HG03520 (cell line): ENCODE data around the gene SLC35G1.
A peak's percentile ranks its signal among the peaks of the same experiment; 100 is the strongest.

Experiments used
- ATAC-seq: cut with Tn5 transposase; IDR thresholded peaks from one replicate; pipeline ENCODE4 v1.9.1; 2021; ENCODE audit warnings: mild to moderate bottlenecking, moderate library complexity; ENCODE audit not compliant: unreplicated experiment

SLC35G1 gene, protein sequence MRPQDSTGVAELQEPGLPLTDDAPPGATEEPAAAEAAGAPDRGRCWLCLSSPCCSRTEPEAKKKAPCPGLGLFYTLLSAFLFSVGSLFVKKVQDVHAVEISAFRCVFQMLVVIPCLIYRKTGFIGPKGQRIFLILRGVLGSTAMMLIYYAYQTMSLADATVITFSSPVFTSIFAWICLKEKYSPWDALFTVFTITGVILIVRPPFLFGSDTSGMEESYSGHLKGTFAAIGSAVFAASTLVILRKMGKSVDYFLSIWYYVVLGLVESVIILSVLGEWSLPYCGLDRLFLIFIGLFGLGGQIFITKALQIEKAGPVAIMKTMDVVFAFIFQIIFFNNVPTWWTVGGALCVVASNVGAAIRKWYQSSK

GRCh38 chr10:93893646-93894515, at the start of gene SLC35G1:
TSS of gene SLC35G1 (plus strand) at chr10:93893978. CDS start at chr10:93894034, 56 bp downstream.
- ATAC-seq = peak; percentile 89

DNA sequence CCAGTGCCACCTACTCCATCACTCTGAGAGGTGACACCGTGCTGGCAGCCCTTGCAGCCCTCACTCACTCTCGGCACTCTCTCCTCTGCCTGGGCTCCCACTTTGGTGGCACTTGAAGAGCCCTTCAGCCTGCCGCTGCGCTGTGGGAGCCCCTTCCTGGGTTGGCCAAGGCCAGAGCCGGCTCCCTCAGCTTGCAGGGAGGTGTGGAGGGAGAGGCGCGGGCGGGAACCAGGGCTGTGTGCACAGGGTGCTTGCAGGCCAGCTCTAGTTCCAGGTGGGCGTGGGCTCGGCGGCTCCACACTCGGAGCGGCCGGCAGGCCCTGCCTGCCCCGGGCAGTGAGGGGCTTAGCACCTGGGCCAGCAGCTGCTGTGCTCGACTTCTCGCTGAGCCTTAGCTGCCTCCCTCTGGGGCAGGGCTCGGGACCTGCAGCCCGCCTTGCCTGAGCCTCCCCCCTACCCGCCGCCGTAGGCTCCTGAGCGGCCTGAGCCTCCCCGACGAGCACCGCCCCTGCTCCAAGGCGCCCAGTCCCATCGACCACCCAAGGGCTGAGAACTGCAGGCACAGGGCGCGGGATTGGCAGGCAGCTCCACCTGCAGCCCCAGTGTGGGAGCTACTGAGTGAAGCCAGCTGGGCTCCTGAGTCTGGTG, 48.7 kb upstream of the SLC35G1 start:
- no peak for ATAC-seq

DNA sequence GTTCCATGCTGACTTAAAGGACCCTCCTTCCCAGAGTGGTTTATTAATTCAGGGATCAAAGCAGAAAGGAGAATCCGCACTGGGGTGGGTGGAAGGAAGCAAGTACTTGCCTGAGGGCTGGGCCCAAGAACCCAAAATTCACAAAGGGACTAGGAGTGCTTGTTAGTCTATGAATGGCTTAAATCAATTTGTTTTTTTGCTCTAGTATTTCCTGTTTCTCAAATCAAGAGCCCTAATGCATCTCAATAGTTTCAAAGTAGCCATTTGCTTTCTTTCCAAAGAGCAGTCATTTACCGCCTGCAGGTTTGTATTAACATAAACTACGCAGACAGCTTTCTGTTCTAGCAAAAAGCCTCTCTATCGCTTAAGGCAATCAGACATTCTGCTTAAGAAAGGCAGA, 44.2 kb upstream of the SLC35G1 start:
- ATAC-seq = no peak

- ATAC-seq = no peak
Observed at GRCh38 chr10:93850031-93851015, 43.5 kb upstream of the SLC35G1 start.

- ATAC-seq = no peak
Observed at GRCh38 chr10:93851169-93851568, 42.6 kb upstream of the SLC35G1 start.

DNA sequence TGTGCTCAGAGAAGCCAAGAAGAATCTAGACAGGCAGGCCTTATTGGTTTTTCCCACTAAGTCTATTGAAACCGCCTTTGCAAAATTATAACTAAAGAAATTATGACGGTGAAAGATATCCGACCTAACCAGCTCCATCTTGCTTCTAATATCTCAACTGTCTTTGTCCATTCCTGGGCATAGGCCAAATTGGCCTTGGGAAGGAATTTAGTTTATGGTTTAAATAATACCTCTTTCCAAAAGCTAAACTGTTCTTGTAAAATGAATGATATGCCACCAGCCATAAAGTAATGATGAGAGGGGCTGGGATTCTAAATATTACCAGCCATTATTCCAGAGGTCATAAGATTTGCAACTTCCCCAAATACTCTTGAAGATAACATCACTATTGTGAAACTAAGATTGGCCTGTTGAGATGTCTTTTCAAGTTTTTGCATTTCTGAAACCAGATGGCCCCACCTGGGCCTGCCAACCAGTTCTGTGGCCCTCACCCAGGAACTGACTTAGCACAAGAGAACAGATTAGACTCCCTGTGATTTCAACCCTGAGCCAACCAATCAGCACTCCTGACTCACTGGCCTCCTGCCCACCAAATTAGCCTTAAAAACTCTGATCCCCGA, 41.2 kb upstream of the SLC35G1 start:
- no peak for ATAC-seq

DNA sequence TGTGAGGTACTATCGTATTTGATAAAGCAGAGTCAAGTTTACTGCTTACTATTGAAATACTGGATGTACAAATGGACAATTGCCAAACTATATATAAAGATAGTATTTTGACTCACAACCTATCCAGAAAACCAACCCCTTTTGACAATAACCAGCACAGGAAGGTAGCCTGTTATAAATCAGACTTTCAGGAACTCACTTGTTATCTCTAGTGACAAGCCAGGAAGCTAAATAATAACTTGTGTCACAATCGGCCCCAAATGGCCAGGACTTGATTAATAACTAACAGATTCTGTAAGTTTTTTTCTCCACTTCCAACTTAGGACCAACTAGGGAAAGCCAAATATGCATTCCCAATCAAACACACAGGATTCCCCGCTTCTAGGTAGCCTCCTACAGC, 38.8 kb upstream of the SLC35G1 start:
- no peak for ATAC-seq

DNA sequence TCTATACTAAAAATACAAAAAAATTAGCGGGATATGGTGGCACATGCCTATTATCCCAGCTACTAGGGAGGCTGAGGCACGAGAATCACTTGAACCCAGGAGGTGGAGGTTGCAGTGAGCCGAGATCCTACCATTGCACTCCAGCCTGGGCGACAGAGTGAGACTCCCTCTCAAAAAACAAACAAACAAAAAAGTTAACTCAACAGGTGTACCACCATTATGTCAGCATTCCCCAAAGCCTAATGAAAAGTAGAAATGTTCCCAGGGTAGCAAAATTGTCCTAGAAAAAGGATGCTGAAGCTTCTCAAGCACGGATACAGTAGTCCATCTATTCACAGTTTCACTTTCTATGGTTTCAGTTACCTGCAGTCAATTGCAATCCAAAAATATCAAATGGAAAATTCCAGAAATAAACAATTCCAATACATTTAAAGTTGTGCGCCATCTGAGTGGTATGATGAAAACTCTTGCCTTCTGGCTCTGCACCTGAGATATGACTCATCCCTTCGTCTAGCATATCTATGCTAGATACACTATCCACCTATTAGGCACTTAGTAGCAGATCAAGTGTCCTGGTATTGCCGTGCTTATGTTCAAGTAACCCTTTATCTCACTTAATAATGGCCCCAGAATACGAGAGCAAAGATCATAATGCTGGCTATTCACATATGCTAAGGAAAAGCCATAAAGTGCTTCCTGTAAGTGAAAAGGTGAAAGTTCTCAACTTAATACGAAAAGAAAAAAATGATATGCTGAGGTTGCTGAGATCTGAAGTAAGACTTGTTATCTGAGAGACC, 37.2 kb upstream of the SLC35G1 start:
- ATAC-seq = no peak

DNA sequence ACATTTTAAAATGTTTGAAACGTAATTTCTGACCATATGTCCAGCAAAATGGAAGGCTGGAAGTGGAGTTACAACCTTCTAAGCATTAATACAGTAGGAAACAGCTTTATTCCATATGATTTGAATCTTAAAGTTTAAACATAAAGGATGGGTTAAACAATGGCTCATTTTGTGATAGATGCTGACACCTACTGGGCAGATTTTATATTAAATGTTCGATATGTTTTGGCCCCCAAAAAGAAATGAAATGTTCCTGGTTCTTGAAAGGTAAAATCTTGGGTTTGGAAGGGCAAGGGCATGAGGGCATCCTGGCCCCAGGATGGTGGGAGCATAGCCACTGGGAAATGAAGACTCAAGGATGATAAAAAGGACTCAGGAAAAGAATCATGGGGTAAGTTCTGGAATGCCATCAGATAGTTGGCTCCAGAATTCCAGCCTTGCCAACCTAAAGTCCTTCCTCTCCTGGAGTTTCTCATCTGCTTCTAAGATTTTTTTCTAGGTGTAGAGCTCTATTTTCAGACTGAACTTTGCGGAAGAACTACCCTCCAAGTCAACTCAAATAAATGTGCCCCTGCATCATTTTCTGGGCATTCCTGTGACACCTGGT, 34.6 kb upstream of the SLC35G1 start:
- ATAC-seq = no peak

DNA sequence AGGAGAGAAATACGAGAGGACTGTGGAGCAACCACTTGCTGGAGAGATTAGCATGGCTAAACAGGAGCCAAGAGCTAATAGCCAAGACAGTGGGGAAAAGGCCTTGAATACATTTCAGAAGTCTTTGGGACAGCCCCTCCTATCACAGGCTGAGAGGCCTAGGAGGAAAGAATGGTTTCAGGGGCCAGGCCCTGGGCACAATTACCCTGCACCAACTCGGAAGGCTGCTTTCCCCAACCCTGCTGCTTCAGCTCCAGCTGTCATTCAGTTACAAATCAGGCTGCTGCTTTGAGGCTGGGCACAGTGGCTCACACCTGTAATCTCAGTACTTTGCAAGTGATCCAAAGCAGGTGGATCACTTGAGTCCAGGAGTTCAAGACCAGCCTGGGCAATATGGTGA, 32.0 kb upstream of the SLC35G1 start:
- no peak for ATAC-seq

GRCh38 chr10:93865794-93866425, 27.9 kb upstream of the SLC35G1 start:
- no peak for ATAC-seq

GRCh38 chr10:93867525-93867924, 26.3 kb upstream of the SLC35G1 start:
- no peak for ATAC-seq

- ATAC-seq = no peak
Observed at GRCh38 chr10:93871671-93872204, 22.0 kb upstream of the SLC35G1 start.

GRCh38 chr10:93872375-93873158, 21.2 kb upstream of the SLC35G1 start:
- no peak for ATAC-seq

- ATAC-seq = no peak
Observed at GRCh38 chr10:93873420-93874115, 20.2 kb upstream of the SLC35G1 start.

- ATAC-seq = no peak
Observed at GRCh38 chr10:93874309-93875031, 19.3 kb upstream of the SLC35G1 start.
